GOT3 (cell line): ENCODE measurements around the gene PALLD.
"Not testable (repeated sequence)": the region's sequence is repeated elsewhere in the genome, so short reads cannot be mapped to it uniquely, and the experiment has no call there.

Experiments used
- DNase-seq: peaks from one replicate; lab custom pipeline; 2025; ENCODE audit warnings: mixed read lengths; lab: John Stamatoyannopoulos, UW

Gene PALLD

GRCh38 chr4:168677063-168677462, 180.2 kb downstream of the PALLD start:
- no peak for DNase-seq

DNA sequence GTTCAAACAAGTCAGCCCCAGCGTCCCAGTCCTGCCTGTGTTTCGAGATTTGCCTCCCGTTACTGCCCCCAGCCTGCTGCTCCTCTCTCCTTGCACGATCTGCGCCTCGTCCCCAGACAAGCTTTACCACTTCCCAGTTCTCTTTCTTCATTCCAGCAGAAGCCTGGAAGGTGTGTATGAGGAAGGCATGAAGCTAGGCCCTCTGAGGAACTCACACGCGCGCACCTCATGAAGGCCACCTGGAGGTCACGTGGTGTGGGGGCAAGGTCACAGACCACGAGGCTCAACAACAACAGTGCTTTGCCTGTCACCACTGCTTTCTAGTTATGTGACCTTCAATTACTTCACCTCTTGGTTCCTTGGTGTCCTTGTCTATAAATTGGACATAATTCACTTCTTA, 181.0 kb downstream of the PALLD start:
- DNase-seq: no peak

GRCh38 chr4:168678751-168679366, 182.0 kb downstream of the PALLD start:
- no peak for DNase-seq

DNA sequence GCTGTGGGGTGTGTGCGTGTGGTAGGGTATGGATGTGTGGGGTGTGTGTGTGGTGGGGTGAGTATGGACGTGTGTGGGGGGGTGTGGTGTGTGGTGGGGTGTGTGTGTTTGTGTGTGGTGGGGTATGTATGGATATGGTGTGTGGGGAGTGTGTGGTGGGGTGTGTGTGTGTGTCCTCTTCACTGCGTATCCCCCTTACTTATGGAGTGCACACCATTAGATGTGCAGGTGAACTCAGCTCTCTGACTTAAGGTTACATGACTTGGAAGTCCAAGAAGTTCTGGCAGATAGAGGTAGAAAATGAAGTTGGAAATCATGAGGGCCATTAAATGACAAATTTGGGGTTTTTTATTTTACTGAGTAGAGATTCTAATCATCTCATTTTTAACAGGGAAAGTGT, 182.5 kb downstream of the PALLD start:
- DNase-seq: no peak

- no peak for DNase-seq
Observed at GRCh38 chr4:168679819-168680218, 183.0 kb downstream of the PALLD start.

DNA sequence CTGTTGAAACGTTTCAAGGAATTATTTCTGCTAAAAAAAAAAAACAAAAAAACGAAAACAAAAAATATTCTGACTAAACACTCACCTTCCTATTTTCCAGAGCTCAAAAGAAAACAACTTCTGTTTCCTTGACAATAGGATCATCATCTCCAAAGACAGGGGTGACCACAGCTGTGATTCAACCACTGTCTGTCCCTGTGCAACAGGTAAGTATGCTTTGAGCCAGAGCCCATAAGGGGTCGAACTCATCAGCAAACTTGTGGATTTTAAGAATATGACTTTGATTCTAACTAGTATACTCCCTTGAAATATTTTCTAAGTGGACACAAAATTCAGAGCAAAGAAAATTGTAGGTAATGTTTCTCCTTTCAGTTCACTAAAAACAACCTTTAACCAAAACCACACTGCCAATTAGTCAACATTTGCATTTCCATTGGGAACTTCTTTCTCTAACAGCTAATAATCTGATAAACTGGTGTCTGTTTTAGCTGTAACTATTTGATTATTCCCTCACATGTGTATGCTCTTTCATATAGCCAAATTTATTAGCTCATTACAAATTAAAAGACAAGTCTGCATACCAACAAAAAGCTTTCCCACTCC, 186.1 kb downstream of the PALLD start:
- no peak for DNase-seq

- DNase-seq: no peak
Observed at GRCh38 chr4:168683595-168683994, 186.7 kb downstream of the PALLD start.

DNA sequence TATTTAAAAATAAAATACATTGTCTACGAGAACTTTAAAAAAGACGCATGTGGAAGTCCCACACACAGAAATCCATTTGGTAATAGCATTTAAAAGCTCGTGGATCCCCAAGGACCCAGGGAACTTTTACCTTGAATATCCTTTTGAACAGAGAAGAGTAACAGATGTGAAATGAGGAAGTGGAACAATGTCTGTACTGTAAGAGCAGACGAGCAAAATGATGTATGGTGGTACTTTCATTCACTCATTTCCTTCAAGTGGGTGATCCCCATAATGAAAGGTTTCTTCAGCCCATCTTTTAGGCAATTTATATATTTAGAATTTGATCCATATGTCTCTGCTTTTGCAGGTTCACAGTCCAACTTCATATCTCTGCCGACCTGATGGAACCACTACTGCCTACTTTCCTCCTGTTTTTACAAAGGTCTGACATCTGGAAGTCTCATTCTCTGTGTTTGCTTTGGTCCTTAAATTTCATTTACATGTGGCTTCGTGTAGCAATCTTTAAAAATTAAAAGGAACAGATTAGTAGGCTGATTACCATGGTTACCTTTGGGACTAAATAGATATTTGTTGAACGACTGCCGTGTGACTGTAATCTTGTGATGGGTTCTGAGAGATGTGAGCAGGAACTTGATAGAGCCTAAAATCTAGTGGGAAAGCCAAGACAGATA, 188.4 kb downstream of the PALLD start:
- DNase-seq: no peak

GRCh38 chr4:168688584-168688983, 191.7 kb downstream of the PALLD start:
- DNase-seq: no peak

- DNase-seq: no peak
Observed at GRCh38 chr4:168689791-168690190, 192.9 kb downstream of the PALLD start.

GRCh38 chr4:168690199-168690598, 193.3 kb downstream of the PALLD start:
- DNase-seq: no peak

DNA sequence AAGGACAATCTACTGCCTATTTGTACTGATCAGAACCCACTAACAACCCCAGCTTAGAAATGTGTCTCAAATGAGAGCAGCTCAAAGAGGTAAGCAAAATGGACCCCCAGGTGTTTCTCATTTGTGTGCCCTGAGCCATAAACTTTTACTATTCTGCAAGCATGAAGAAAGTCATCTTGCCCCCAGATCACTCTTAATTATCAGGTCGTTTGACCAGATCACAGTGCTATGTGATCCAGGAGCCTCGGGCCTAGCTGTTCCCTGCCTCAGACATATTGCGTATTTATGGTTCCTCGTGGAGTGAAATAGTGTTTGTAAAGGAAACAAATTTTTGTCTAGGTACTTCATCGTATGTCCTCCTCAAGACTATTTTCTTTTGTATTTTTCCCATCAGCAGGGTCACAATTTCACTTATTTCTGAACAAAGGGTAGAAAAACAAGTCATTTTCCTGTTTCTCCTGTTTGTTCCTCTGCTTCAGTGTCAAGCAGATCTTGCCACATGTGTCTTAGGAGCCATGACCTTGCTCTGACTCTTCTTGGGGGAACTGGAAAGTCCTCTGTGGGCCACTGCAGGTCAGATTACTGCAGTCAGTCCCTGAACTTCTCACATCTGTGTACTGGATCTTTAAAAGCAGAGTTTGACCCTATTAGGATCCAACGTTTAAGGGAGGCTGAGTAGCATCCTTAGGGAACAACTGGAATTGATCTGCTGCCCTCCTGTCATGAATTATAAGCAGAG, 194.9 kb downstream of the PALLD start:
- no peak for DNase-seq

DNA sequence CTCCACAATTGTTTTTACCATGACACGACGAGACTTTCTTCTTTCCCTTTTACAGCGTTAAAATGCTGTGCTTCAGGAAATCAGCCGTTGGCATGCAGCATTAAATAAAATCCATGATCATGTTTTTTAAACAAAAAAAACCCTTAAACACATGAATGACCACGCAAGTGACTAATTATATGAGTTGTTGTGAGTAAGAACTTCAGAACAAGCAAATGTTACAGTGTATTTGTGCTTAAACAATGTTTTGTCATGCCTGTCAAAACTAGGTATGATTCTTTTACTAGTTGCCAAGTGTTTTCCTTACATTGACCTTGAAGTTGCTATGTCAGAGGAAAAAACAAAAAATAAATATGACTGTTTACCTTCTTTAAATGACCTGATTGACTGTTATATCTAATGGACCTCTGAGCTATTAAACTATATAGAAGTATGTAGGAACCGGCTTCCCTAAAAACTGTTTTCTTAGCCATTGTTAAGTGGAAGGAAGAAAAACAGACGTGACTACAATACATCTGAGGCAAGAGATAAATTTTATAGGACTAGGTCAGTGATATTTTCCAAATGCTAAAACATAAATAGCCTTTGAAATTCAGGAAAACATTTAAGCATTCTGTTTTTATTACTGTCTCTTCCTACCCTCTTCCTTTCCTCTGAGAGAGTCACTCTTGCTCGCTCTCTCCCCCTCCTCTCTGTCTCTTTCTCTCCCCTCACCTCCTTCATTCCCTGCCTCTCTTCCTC, 197.1 kb downstream of the PALLD start:
- DNase-seq: no peak

DNA sequence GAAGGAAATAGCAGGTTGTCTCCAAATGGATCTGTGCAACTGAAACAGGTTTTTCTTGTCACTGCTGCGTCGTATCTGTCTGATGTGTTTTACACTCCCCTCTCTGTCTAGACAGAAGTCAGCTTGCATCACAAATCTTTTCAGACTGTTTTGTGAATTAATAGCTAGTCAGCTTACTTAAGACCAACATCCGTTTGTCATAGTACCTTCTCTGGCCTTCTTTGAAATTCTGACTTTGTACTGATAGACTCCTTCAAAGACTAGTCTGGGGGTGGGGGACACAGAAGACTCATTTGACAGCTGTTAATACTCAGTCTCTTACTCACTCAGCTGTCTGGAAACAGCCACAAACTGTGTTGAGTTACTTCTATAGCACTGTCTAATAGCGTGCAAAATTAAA, 197.8 kb downstream of the PALLD start:
- DNase-seq: no peak

DNA sequence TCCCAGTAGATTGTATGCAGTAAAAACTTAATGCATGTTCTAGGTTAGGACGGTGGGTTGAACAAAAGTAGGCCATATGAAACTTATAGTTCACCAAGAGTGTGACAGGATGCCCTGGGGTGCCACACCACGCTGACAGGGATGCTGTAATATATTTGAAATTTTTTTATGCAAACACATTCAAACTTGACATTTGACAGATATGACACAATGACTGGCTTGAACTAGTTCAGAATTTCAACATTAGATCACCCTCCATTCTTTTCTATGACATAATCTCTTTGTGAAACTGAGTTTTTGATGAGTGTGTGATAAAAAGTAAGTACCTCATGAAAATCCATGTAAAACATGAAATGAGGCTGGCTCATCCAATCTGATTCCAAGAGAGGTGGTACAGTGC, 198.4 kb downstream of the PALLD start:
- no peak for DNase-seq

- DNase-seq: no peak
Observed at GRCh38 chr4:168696280-168696679, 199.4 kb downstream of the PALLD start.

DNA sequence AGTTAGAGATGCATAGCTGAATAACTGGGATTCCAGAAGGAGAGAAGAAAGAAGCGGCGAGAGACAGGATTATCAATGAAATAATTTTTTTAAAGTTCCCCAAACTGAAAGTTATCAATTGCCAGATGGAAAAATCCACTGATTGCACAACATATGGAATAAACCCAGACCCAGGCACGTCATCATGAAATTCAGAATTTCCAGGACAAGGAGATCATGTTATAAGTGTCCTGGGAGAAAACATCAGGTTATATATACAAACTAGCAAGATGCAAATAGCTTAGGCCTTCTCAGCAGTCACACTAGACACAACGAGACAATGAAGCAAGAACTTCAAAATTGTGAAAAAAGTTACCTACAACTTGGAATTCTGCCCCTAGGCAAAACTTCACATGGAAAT, 200.0 kb downstream of the PALLD start:
- DNase-seq: no peak

GRCh38 chr4:168699224-168699878, 202.5 kb downstream of the PALLD start:
- no peak for DNase-seq

DNA sequence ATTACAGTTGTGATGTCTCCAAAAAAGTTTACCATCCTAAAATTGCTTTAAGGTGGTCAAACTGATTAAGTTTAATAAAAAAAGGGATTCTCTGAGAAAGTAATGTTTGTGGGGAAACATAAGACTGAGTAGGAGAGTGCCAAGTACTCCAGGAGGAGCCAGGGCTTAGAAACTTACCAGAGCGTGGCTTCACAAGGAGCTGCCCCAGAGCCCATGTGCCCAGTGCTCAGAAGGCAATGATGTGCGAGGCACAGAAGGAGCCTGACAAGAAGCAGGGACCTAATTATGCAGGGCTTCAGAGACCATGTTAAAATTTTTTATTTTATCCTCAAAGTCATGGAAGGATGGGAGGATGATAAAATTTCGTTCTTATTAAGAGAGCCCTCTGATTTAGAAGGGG, 204.2 kb downstream of the PALLD start:
- no peak for DNase-seq

GRCh38 chr4:168702581-168703087, 205.8 kb downstream of the PALLD start:
- DNase-seq: not testable (repeated sequence)

- DNase-seq: no peak
Observed at GRCh38 chr4:168705121-168705520, 208.3 kb downstream of the PALLD start.
